ENCODE results near the gene SETDB2.

Gene SETDB2

DNA sequence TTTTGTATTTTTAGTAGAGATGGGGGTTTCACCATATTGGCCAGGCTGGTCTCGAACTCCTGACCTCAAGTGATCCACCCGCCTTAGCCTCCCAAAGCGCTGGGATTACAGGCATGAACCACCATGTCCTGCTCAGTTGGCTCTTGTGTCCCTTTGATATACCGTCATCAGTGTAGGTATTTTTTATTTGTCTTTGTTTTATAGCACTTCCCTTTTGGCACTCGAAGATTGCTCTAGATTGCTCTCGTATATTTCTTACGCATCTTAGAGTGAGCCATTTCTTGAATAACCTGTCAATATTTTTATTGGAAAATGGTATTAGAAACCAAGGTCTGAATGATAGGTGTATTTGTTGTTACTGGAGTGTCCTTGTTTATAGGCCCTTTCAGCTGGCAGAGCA is 9.4 kb downstream of the SETDB2 start:
- no peak for DNase-seq (ENCODE audit: extremely low read depth, insufficient read length)
- Histone ChIP-seq H3K36me3 (ENCODE audit: control insufficient read depth, insufficient read depth, low read length) (no peaks in the 10 kb centered on the region), H3K27me3 (replicated peaks; ENCODE audit: control insufficient read depth, insufficient read depth, low read length) (no peaks in the 10 kb centered on the region), H3K4me3 (replicated peaks; ENCODE audit: low read depth, low read length) (no peak overlapping the region)
- TF ChIP-seq, protein P1, sequence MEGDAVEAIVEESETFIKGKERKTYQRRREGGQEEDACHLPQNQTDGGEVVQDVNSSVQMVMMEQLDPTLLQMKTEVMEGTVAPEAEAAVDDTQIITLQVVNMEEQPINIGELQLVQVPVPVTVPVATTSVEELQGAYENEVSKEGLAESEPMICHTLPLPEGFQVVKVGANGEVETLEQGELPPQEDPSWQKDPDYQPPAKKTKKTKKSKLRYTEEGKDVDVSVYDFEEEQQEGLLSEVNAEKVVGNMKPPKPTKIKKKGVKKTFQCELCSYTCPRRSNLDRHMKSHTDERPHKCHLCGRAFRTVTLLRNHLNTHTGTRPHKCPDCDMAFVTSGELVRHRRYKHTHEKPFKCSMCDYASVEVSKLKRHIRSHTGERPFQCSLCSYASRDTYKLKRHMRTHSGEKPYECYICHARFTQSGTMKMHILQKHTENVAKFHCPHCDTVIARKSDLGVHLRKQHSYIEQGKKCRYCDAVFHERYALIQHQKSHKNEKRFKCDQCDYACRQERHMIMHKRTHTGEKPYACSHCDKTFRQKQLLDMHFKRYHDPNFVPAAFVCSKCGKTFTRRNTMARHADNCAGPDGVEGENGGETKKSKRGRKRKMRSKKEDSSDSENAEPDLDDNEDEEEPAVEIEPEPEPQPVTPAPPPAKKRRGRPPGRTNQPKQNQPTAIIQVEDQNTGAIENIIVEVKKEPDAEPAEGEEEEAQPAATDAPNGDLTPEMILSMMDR (IDR thresholded peaks at IDR 0.05; ENCODE audit: insufficient read depth, low read length, poor library complexity, severe bottlenecking) = no peak

GRCh38 chr13:49454388-49455006 is 10.4 kb downstream of the SETDB2 start:
- DNase-seq (ENCODE audit: extremely low read depth, insufficient read length) = peak; percentile 49
- H3K4me3 ChIP-seq (replicated peaks; ENCODE audit: low read depth, low read length) = no peak overlapping the region

GRCh38 chr13:49455007-49455398 is 10.9 kb downstream of the SETDB2 start:
- no peak for DNase-seq (ENCODE audit: extremely low read depth, insufficient read length)
- TF ChIP-seq, protein P1 (IDR thresholded peaks at IDR 0.05; ENCODE audit: insufficient read depth, low read length, poor library complexity, severe bottlenecking) = no peak
- H3K4me3 ChIP-seq (replicated peaks; ENCODE audit: low read depth, low read length) = no peak overlapping the region
- no peaks in the 10 kb centered on the region for H3K27me3 ChIP-seq (replicated peaks; ENCODE audit: control insufficient read depth, insufficient read depth, low read length)
- H3K36me3 ChIP-seq (ENCODE audit: control insufficient read depth, insufficient read depth, low read length) = no peaks in the 10 kb centered on the region

More at GRCh38 chr13:49454388-49455006, 10.4 kb downstream of the SETDB2 start:
- Histone ChIP-seq H3K27me3 (replicated peaks; ENCODE audit: control insufficient read depth, insufficient read depth, low read length) (no peaks in the 10 kb centered on the region), H3K36me3 (ENCODE audit: control insufficient read depth, insufficient read depth, low read length) (no peaks in the 10 kb centered on the region)
- TF ChIP-seq, protein P1 (IDR thresholded peaks at IDR 0.05; ENCODE audit: insufficient read depth, low read length, poor library complexity, severe bottlenecking) = no peak

DNA sequence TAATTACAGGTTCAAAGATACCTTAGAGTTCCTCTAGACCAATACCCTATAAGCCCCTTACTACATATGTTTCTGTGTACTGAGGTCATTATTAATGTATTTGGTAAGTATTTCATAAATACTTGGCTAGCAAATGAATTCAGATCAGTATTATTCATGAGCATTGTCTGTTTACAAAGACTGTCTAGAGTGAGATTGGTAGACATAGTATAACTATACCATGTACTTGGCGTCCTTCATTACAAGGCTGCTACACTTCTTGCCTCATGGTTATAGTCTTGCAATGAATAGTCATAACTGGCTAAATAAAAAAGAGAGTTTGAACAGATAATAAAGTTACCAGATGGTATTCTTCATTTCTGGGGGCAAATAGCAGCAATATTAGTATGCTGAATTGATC is 12.1 kb downstream of the SETDB2 start:
- no peak overlapping the region for H3K4me3 ChIP-seq (replicated peaks; ENCODE audit: low read depth, low read length)
- no peak for DNase-seq (ENCODE audit: extremely low read depth, insufficient read length)
- no peaks in the 10 kb centered on the region for H3K27me3 ChIP-seq (replicated peaks; ENCODE audit: control insufficient read depth, insufficient read depth, low read length)
- TF ChIP-seq, protein P1 (IDR thresholded peaks at IDR 0.05; ENCODE audit: insufficient read depth, low read length, poor library complexity, severe bottlenecking) = no peak
- H3K36me3 ChIP-seq (ENCODE audit: control insufficient read depth, insufficient read depth, low read length) = no peaks in the 10 kb centered on the region

GRCh38 chr13:49457221-49457620 is 13.1 kb downstream of the SETDB2 start:
- Histone ChIP-seq H3K27me3 (replicated peaks; ENCODE audit: control insufficient read depth, insufficient read depth, low read length) (no peaks in the 10 kb centered on the region), H3K4me3 (replicated peaks; ENCODE audit: low read depth, low read length) (no peak overlapping the region), H3K36me3 (ENCODE audit: control insufficient read depth, insufficient read depth, low read length) (peaks cover 3% of the 10 kb centered on the region)
- TF ChIP-seq, protein P1 (IDR thresholded peaks at IDR 0.05; ENCODE audit: insufficient read depth, low read length, poor library complexity, severe bottlenecking) = no peak
- DNase-seq (ENCODE audit: extremely low read depth, insufficient read length) = no peak

DNA sequence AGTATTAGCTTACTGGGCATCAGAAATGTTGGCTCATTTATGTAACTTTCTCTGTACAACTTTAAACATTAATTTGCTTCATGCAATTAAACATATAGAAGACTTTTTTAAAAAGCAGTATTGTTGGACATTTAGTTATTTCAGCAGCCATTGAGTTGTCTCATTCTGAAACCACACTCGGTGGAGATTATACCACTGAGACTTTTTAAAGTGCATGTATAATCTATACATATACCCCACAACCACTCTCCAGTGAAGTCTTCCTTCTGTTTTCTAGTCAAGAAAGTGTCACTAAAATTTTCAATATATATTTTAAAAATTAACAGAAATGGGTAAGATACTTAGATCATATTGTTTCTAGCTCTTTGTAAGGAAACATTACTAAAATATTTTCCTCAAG is 15.5 kb downstream of the SETDB2 start:
- Histone ChIP-seq H3K36me3 (ENCODE audit: control insufficient read depth, insufficient read depth, low read length) (peaks cover 6% of the 10 kb centered on the region), H3K27me3 (replicated peaks; ENCODE audit: control insufficient read depth, insufficient read depth, low read length) (no peaks in the 10 kb centered on the region), H3K4me3 (replicated peaks; ENCODE audit: low read depth, low read length) (no peak overlapping the region)
- DNase-seq (ENCODE audit: extremely low read depth, insufficient read length) = no peak
- TF ChIP-seq, protein P1 (IDR thresholded peaks at IDR 0.05; ENCODE audit: insufficient read depth, low read length, poor library complexity, severe bottlenecking) = no peak
